Astrocyte (in vitro differentiated cells and primary cell): ENCODE measurements around the gene THRA. TPM values are rescaled to one million over a fixed set of nuclear protein-coding genes. Genes with fewer than 3 reads are reported as not detected.

Experiments used
- DNase-seq: peaks from one replicate; pipeline ENCODE4 v3.0.0-alpha.2; 2010; ENCODE audit warnings: low read depth
- FAIRE-seq: peaks from 2 replicates; lab custom pipeline; 2011; peaks lifted over from hg19 to GRCh38; lab: Jason Lieb, UNC
- H2AFZ ChIP-seq: 2 replicates; pipeline ENCODE4 v1.6.0; 2012; ENCODE audit warnings: low read depth, low read length, inconsistent platforms
- H3K27ac ChIP-seq: 2 replicates; pipeline ENCODE4 v1.5.1; 2011; ENCODE audit warnings: low read depth, low read length, inconsistent platforms
- H3K27me3 ChIP-seq: 2 replicates; pipeline ENCODE4 v1.6.0; 2011; ENCODE audit warnings: low read length, inconsistent platforms; ENCODE audit not compliant: insufficient read depth
- H3K36me3 ChIP-seq: 2 replicates; pipeline ENCODE4 v1.5.1; 2011; ENCODE audit warnings: low read length, inconsistent platforms; ENCODE audit not compliant: insufficient read depth
- H3K4me1 ChIP-seq: 2 replicates; pipeline ENCODE4 v1.5.1; 2011; ENCODE audit warnings: low read length, inconsistent platforms; ENCODE audit not compliant: insufficient read depth
- H3K4me2 ChIP-seq: 2 replicates; pipeline ENCODE4 v1.6.0; 2012; ENCODE audit warnings: low read length, inconsistent platforms
- H3K4me3 ChIP-seq: 2 replicates; pipeline ENCODE4 v1.5.1; 2011; ENCODE audit warnings: low read depth, mild to moderate bottlenecking, low read length, inconsistent platforms; ENCODE audit not compliant: insufficient read depth
- H3K79me2 ChIP-seq: 2 replicates; pipeline ENCODE4 v1.6.0; 2012; ENCODE audit warnings: mild to moderate bottlenecking, low read length, inconsistent platforms; ENCODE audit not compliant: insufficient read depth
- H3K9ac ChIP-seq: 2 replicates; pipeline ENCODE4 v1.6.0; 2012; ENCODE audit warnings: mild to moderate bottlenecking, low read length, inconsistent platforms
- H3K9me3 ChIP-seq: 2 replicates; pipeline ENCODE4 v1.5.1; 2012; ENCODE audit warnings: low read depth, mild to moderate bottlenecking, low read length, inconsistent platforms; ENCODE audit not compliant: insufficient read depth
- H4K20me1 ChIP-seq: 2 replicates; pipeline ENCODE4 v1.6.0; 2012; ENCODE audit warnings: low read length, inconsistent platforms; ENCODE audit not compliant: insufficient read depth
- H3K27ac Mint-ChIP-seq: one replicate; pipeline ENCODE4 v1.8.0; 2021; ENCODE audit warnings: mild to moderate bottlenecking, mixed read lengths; ENCODE audit not compliant: unreplicated experiment
- H3K27me3 Mint-ChIP-seq: one replicate; pipeline ENCODE4 v1.8.0; 2021; ENCODE audit warnings: low read depth, mixed read lengths; ENCODE audit not compliant: unreplicated experiment
- H3K36me3 Mint-ChIP-seq: one replicate; pipeline ENCODE4 v1.8.0; 2021; ENCODE audit warnings: low read depth, mixed read lengths; ENCODE audit not compliant: unreplicated experiment
- H3K4me1 Mint-ChIP-seq: one replicate; pipeline ENCODE4 v1.8.0; 2021; ENCODE audit warnings: low read depth, mixed read lengths; ENCODE audit not compliant: unreplicated experiment
- H3K4me3 Mint-ChIP-seq: one replicate; pipeline ENCODE4 v1.8.0; 2021; ENCODE audit warnings: mild to moderate bottlenecking, moderate library complexity, mixed read lengths; ENCODE audit not compliant: unreplicated experiment
- H3K9me3 Mint-ChIP-seq: one replicate; pipeline ENCODE4 v1.8.0; 2021; ENCODE audit warnings: mild to moderate bottlenecking, mixed read lengths; ENCODE audit not compliant: unreplicated experiment
- EZH2 ChIP-seq: IDR thresholded peaks from 2 replicates; pipeline ENCODE4 v1.6.1; 2012; ENCODE audit warnings: mild to moderate bottlenecking, low read length, inconsistent platforms; ENCODE audit not compliant: insufficient read depth
- total RNA-seq: library from RNA; stranded (reverse); gene quantifications from 2 replicates; pipeline ENCODE4 v1.2.1, GENCODE V29; 2021
- TF ChIP-seq, protein P1 (sequence below): IDR thresholded peaks from 2 replicates; pipeline ENCODE4 v1.5.1; 2011; ENCODE audit warnings: low read depth, mild to moderate bottlenecking, inconsistent platforms, low read length, moderate library complexity; ENCODE audit not compliant: insufficient read depth

THRA gene
- total RNA-seq, 1 donor from 2014 or later = 16.7 TPM

DNA sequence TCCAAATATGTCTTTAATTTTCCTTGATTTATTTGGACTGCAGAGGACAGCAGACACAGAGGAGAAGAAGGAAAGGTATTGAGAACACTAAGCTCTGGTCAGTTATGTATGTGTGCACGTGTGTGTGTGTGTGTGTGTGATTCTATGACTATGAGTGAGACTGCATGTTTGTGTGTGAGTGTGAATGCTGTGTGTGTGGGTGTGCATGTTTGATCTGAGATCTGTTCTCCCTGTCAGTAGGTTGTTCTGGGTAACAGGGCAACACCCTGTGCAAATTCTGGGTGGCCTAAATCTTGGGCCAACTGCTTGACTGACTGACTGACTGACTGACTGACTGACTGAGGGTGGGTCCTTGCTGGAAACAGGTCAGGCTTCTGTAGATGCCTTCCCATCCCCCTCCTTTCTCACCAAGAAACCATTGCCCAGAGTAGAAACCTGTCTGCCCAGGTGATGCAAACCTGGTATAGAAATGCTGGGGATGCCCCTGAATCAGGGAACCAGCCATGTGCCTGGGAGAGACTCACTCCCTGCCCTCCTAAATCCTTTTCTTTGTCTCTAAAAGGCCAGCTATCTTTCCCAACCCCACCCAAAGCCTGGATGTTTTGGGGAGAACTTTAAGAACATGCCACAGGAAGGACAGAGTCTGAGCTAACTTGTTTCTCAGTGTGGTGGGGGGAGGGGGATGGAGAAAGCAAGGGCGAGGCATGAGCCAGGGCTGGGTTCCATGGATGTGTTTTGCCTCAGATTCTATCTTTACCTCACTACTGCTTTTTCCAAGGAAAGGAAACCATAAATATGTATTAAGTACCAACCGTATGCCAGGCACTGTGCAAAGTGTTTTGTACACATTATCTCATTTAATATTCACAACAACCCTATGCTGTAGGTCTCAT, 42.1 kb downstream of the THRA start:
- Histone ChIP-seq H3K9me3 (no peaks in the 10 kb centered on the region), H3K4me2 (no peak overlapping the region), H3K27me3 (no peaks in the 10 kb centered on the region), H4K20me1 (no peaks in the 10 kb centered on the region), H2AFZ (no peak overlapping the region), H3K27ac (no peak overlapping the region), H3K4me3 (no peak overlapping the region), H3K4me1 (peaks cover 43% of the 10 kb centered on the region), H3K36me3 (no peaks in the 10 kb centered on the region), H3K9ac (no peak overlapping the region), H3K79me2 (peaks cover 4% of the 10 kb centered on the region)
- H3K4me3 Mint-ChIP-seq = peak overlapping the region; percentile 46
- TF ChIP-seq, protein P1, sequence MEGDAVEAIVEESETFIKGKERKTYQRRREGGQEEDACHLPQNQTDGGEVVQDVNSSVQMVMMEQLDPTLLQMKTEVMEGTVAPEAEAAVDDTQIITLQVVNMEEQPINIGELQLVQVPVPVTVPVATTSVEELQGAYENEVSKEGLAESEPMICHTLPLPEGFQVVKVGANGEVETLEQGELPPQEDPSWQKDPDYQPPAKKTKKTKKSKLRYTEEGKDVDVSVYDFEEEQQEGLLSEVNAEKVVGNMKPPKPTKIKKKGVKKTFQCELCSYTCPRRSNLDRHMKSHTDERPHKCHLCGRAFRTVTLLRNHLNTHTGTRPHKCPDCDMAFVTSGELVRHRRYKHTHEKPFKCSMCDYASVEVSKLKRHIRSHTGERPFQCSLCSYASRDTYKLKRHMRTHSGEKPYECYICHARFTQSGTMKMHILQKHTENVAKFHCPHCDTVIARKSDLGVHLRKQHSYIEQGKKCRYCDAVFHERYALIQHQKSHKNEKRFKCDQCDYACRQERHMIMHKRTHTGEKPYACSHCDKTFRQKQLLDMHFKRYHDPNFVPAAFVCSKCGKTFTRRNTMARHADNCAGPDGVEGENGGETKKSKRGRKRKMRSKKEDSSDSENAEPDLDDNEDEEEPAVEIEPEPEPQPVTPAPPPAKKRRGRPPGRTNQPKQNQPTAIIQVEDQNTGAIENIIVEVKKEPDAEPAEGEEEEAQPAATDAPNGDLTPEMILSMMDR = no peak
- TF ChIP-seq EZH2 = no peak
- H3K27ac Mint-ChIP-seq = no peak overlapping the region
- peaks cover 64% of the 10 kb centered on the region for H3K4me1 Mint-ChIP-seq
- H3K27me3 Mint-ChIP-seq = peaks cover 3% of the 10 kb centered on the region
- no peaks in the 10 kb centered on the region for H3K36me3 Mint-ChIP-seq
- DNase-seq (no peak), FAIRE-seq (no peak)
- no peaks in the 10 kb centered on the region for H3K9me3 Mint-ChIP-seq

GRCh38 chr17:40105861-40106759, 43.3 kb downstream of the THRA start:
- no peaks in the 10 kb centered on the region for H3K36me3 Mint-ChIP-seq
- Histone ChIP-seq H3K4me3 (no peak overlapping the region), H3K4me2 (peak overlapping the region; percentile 76), H3K27ac (no peak overlapping the region), H3K9ac (peak overlapping the region; percentile 13), H4K20me1 (no peaks in the 10 kb centered on the region), H3K27me3 (no peaks in the 10 kb centered on the region), H3K79me2 (no peaks in the 10 kb centered on the region), H3K9me3 (no peaks in the 10 kb centered on the region), H3K36me3 (no peaks in the 10 kb centered on the region), H2AFZ (no peak overlapping the region), H3K4me1 (peaks cover 48% of the 10 kb centered on the region)
- TF ChIP-seq, protein P1 = no peak
- no peak for TF ChIP-seq EZH2
- H3K27me3 Mint-ChIP-seq = peaks cover 3% of the 10 kb centered on the region
- no peaks in the 10 kb centered on the region for H3K9me3 Mint-ChIP-seq
- no peak overlapping the region for H3K27ac Mint-ChIP-seq
- peak overlapping the region; percentile 54 for H3K4me3 Mint-ChIP-seq
- H3K4me1 Mint-ChIP-seq = peaks cover 67% of the 10 kb centered on the region
- FAIRE-seq (no peak), DNase-seq (no peak)
